ENCODE measurements around the gene TTC7B.

The TTC7B gene

GRCh38 chr14:90677484-90678050 lies 138.7 kb downstream of the TTC7B start:
- no peak overlapping the region for H3K4me2 ChIP-seq (ENCODE audit: low read length)
- H3K9ac ChIP-seq, result no peak overlapping the region
- no peaks in the 10 kb centered on the region for H3K9me3 ChIP-seq (ENCODE audit: control insufficient read depth, low read length)
- H3K36me3 ChIP-seq (ENCODE audit: control insufficient read depth, insufficient read depth, low read length), result no peaks in the 10 kb centered on the region
- H3K27me3 ChIP-seq (ENCODE audit: control insufficient read depth, insufficient read depth, low read length), result no peaks in the 10 kb centered on the region
- H2AFZ ChIP-seq, result no peak overlapping the region
- H3K4me3 ChIP-seq (ENCODE audit: low read depth, low read length), result no peak overlapping the region
- no peak overlapping the region for H3K27ac ChIP-seq
- TF ChIP-seq, protein P1, sequence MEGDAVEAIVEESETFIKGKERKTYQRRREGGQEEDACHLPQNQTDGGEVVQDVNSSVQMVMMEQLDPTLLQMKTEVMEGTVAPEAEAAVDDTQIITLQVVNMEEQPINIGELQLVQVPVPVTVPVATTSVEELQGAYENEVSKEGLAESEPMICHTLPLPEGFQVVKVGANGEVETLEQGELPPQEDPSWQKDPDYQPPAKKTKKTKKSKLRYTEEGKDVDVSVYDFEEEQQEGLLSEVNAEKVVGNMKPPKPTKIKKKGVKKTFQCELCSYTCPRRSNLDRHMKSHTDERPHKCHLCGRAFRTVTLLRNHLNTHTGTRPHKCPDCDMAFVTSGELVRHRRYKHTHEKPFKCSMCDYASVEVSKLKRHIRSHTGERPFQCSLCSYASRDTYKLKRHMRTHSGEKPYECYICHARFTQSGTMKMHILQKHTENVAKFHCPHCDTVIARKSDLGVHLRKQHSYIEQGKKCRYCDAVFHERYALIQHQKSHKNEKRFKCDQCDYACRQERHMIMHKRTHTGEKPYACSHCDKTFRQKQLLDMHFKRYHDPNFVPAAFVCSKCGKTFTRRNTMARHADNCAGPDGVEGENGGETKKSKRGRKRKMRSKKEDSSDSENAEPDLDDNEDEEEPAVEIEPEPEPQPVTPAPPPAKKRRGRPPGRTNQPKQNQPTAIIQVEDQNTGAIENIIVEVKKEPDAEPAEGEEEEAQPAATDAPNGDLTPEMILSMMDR (IDR thresholded peaks at IDR 0.05), result no peak
- no peaks in the 10 kb centered on the region for H3K79me2 ChIP-seq
- no peaks in the 10 kb centered on the region for H3K4me1 ChIP-seq

- H3K79me2 ChIP-seq, result no peaks in the 10 kb centered on the region
- no peak overlapping the region for H3K9ac ChIP-seq
- H3K4me2 ChIP-seq (ENCODE audit: low read length), result no peak overlapping the region
- H3K9me3 ChIP-seq (ENCODE audit: control insufficient read depth, low read length), result no peaks in the 10 kb centered on the region
- TF ChIP-seq, protein P1 (IDR thresholded peaks at IDR 0.05), result no peak
- H3K36me3 ChIP-seq (ENCODE audit: control insufficient read depth, insufficient read depth, low read length), result no peaks in the 10 kb centered on the region
- no peaks in the 10 kb centered on the region for H3K4me1 ChIP-seq
- no peaks in the 10 kb centered on the region for H3K27me3 ChIP-seq (ENCODE audit: control insufficient read depth, insufficient read depth, low read length)
- no peak overlapping the region for H3K4me3 ChIP-seq (ENCODE audit: low read depth, low read length)
- no peak overlapping the region for H3K27ac ChIP-seq
- no peak overlapping the region for H2AFZ ChIP-seq
Measured at GRCh38 chr14:90676912-90677311, 139.3 kb downstream of the TTC7B start.

DNA sequence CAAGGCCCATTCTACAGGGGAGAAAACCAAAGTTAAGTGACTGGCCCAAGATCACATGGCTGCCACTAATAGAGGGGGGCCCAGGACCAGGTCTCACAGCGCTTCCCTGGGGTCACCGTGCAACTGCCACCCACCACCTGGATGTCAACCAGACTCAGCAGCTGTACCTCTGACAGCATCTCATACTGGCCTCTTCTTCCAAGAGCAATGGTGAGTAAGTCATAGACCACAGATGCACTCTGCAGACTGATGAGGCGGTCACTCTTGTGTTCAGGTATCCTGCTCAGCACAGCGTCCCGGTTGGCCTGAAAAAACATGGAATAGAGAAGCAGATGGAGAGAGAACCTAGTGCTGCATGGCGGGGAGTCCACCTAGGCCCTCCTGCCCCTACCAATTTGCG lies 139.9 kb downstream of the TTC7B start:
- Histone ChIP-seq H3K79me2 (no peaks in the 10 kb centered on the region), H3K4me1 (no peaks in the 10 kb centered on the region), H3K4me2 (ENCODE audit: low read length) (no peak overlapping the region), H3K9ac (no peak overlapping the region), H3K36me3 (ENCODE audit: control insufficient read depth, insufficient read depth, low read length) (no peaks in the 10 kb centered on the region), H3K9me3 (ENCODE audit: control insufficient read depth, low read length) (no peaks in the 10 kb centered on the region), H3K4me3 (ENCODE audit: low read depth, low read length) (no peak overlapping the region), H3K27me3 (ENCODE audit: control insufficient read depth, insufficient read depth, low read length) (no peaks in the 10 kb centered on the region), H2AFZ (no peak overlapping the region), H3K27ac (no peak overlapping the region)
- TF ChIP-seq, protein P1 (IDR thresholded peaks at IDR 0.05), result no peak

GRCh38 chr14:90675399-90675798 lies 140.8 kb downstream of the TTC7B start:
- Histone ChIP-seq H3K27ac (no peak overlapping the region), H2AFZ (no peak overlapping the region), H3K79me2 (no peaks in the 10 kb centered on the region), H3K4me3 (ENCODE audit: low read depth, low read length) (no peak overlapping the region), H3K27me3 (ENCODE audit: control insufficient read depth, insufficient read depth, low read length) (no peaks in the 10 kb centered on the region), H3K9me3 (ENCODE audit: control insufficient read depth, low read length) (no peaks in the 10 kb centered on the region), H3K4me2 (ENCODE audit: low read length) (no peak overlapping the region), H3K9ac (no peak overlapping the region), H3K36me3 (ENCODE audit: control insufficient read depth, insufficient read depth, low read length) (no peaks in the 10 kb centered on the region), H3K4me1 (no peaks in the 10 kb centered on the region)
- TF ChIP-seq, protein P1 (IDR thresholded peaks at IDR 0.05), result no peak

DNA sequence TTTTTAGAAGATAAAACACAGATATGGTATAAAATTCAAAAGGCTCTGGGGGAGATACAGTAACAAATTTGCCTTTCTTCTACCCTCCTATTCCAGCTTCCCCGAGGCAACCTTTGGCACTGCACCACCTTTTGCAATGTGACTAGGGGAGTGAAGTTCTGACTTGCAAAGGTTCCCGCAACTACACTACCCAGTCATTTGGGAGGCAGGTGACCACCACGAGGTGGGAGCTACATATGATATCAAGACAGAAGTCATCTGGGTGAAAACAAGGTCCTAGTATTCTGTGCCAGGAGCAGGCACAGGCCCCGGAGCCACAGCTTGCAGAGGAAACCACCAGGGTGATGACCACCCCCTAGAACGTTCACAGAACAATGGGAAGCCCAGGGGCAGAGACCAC lies 141.5 kb downstream of the TTC7B start:
- H3K4me2 ChIP-seq (ENCODE audit: low read length), result no peak overlapping the region
- H3K27ac ChIP-seq, result no peak overlapping the region
- H3K36me3 ChIP-seq (ENCODE audit: control insufficient read depth, insufficient read depth, low read length), result no peaks in the 10 kb centered on the region
- H3K4me3 ChIP-seq (ENCODE audit: low read depth, low read length), result no peak overlapping the region
- TF ChIP-seq, protein P1 (IDR thresholded peaks at IDR 0.05), result no peak
- no peak overlapping the region for H3K9ac ChIP-seq
- no peak overlapping the region for H2AFZ ChIP-seq
- H3K4me1 ChIP-seq, result no peaks in the 10 kb centered on the region
- no peaks in the 10 kb centered on the region for H3K79me2 ChIP-seq
- H3K27me3 ChIP-seq (ENCODE audit: control insufficient read depth, insufficient read depth, low read length), result no peaks in the 10 kb centered on the region
- H3K9me3 ChIP-seq (ENCODE audit: control insufficient read depth, low read length), result no peaks in the 10 kb centered on the region

All from parathyroid adenoma (tissue), 2 donors.